ENCODE data around the gene OBP2B. TPM values are rescaled to one million over a fixed set of nuclear protein-coding genes. Genes with fewer than 3 reads are reported as not detected.
A peak's percentile ranks its signal among the peaks of the same experiment; 100 is the strongest.

The OBP2B gene
- polyA plus RNA-seq, 2 of the 4 experiments (the other 2 are of a cell fraction) = not detected

DNA sequence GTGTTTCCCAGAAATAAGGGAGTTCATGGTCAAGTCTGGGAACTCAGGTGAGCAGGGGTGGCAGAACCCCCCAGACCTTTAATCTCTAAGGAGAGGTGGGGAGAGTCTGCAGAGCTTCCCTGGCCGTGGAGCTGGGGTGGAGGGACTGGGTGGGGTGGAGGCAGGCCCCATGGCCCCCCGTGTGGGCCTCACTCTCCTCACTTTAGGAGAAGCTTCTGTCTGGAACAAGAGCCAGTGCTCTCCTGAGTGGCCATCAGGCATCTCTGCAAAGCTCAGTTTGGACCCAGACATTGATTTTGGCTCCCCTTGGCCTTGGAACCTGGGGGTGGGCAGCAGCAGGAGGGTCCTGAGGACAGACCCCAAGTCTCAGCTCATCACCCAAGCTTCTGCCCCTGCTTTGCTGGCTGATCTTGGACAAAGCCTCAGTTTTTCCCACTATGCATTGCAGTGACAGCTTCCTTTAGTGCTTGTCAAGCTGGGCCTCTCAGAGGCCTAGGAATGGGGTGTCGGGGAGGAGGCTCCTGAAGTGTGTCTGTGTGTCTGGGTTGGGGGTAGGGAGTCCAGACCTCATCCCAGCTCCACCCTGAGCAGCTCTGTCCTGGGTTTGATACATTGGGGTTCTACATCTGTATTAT, 41.8 kb downstream of the OBP2B start:
- Histone ChIP-seq H3K27ac (peak overlapping the region; percentile 40 to 56; a peak in 5 of 6 replicates), H3K4me2 (no peak overlapping the region), H3K9me3 (no peaks in the 10 kb centered on the region), H3K4me1 (peaks cover 46% of the 10 kb centered on the region), H3K4me3 (no peak overlapping the region)
- ATAC-seq (no peak), FAIRE-seq (no peak), DNase-seq (ENCODE audit: low read depth in 1 of 2, low spot score in 1 of 2) (no peak)
- WGBS (ENCODE audit: missing lambda C conversion rate) = 58% methylated on average over 3 of the region's 3 CpGs
- POLR2A ChIA-PET = interaction anchor here (0.8 kb wide), 1 partner anchor 137 kb away, joined by 3 read pairs; the partner anchor contains the start of gene GTF3C5
- TF ChIP-seq PHF8 (IDR thresholded peaks at IDR 0.05; ENCODE audit: borderline replicate concordance, low read depth) (no peak), HMGXB4 (CRISPR knock-in tag; IDR thresholded peaks at IDR 0.05; ENCODE audit: borderline replicate concordance) (no peak)
- CTCF ChIA-PET = interaction anchor here (1.2 to 3.7 kb wide), 8 partner anchors 8 to 163 kb away, joined by 3 to 24 read pairs (median 10); no protein-coding TSS in a partner anchor

DNA sequence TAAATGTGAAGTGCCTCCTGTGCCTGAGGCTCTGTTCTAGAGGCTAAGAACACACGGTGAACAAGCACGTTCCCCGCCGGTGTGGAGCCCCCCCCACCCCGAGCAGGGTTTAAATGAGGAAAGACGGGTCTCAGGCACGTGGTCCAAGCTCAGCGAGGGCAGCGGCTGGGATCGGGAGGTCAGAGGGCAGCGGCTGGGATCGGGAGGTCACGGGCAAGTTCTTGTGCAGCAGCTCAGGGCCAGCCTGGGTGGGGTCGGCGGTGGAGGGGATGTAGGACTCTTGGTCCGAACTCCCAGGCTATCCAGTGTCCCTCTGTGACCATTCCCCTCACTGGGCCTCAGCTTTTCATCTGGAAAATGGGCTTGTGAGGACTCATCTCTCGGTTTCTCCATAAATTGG, 42.7 kb downstream of the OBP2B start:
- no peak for TF ChIP-seq SMC3 (IDR thresholded peaks at IDR 0.05)
- TF ChIP-seq EHF (CRISPR knock-in tag; IDR thresholded peaks at IDR 0.05) = no peak
- TF ChIP-seq FOXS1 (CRISPR knock-in tag; IDR thresholded peaks at IDR 0.05) = no peak
- TF ChIP-seq POLR2A (IDR thresholded peaks at IDR 0.05; ENCODE audit: low read length) = no peak
- no peak for TF ChIP-seq MYC (IDR thresholded peaks at IDR 0.05; ENCODE audit: borderline replicate concordance, low read length)
- TF ChIP-seq, protein P1, sequence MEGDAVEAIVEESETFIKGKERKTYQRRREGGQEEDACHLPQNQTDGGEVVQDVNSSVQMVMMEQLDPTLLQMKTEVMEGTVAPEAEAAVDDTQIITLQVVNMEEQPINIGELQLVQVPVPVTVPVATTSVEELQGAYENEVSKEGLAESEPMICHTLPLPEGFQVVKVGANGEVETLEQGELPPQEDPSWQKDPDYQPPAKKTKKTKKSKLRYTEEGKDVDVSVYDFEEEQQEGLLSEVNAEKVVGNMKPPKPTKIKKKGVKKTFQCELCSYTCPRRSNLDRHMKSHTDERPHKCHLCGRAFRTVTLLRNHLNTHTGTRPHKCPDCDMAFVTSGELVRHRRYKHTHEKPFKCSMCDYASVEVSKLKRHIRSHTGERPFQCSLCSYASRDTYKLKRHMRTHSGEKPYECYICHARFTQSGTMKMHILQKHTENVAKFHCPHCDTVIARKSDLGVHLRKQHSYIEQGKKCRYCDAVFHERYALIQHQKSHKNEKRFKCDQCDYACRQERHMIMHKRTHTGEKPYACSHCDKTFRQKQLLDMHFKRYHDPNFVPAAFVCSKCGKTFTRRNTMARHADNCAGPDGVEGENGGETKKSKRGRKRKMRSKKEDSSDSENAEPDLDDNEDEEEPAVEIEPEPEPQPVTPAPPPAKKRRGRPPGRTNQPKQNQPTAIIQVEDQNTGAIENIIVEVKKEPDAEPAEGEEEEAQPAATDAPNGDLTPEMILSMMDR (IDR thresholded peaks at IDR 0.05) = no peak
- TF ChIP-seq HES2 (IDR thresholded peaks at IDR 0.05) = no peak
- no peak for TF ChIP-seq CBX8 (IDR thresholded peaks at IDR 0.05)
- TF ChIP-seq USF2 (IDR thresholded peaks at IDR 0.05) = no peak
- TF ChIP-seq CHD2 (IDR thresholded peaks at IDR 0.05; ENCODE audit: low read length, partially characterized antibody) = no peak
- ChIA-PET CTCF (interaction anchor here (0.9 to 3.7 kb wide), 6 partner anchors 17 to 164 kb away, joined by 3 to 24 read pairs (median 10); no protein-coding TSS in a partner anchor), POLR2A (no interaction called here)
- peaks cover 46% of the 10 kb centered on the region for H3K4me1 ChIP-seq
- no peaks in the 10 kb centered on the region for H3K9me3 ChIP-seq
- no peak overlapping the region for H3K4me3 ChIP-seq
- no peak overlapping the region for H3K27ac ChIP-seq
- 81% methylated on average over 17 of the region's 17 CpGs for WGBS (ENCODE audit: missing lambda C conversion rate)
- ATAC-seq = no peak
- FAIRE-seq = no peak
- H3K4me2 ChIP-seq = no peak overlapping the region; the same call in 2 of the 3 replicates
- DNase-seq (ENCODE audit: low read depth in 1 of 2, low spot score in 1 of 2) = no peak

GRCh38 chr9:133165452-133165730, 43.7 kb downstream of the OBP2B start:
- peaks cover 46% of the 10 kb centered on the region for H3K4me1 ChIP-seq
- peak overlapping the region; percentile 75 for H3K4me2 ChIP-seq
- ChIA-PET POLR2A (no interaction called here), CTCF (interaction anchor here (3.6 kb wide), 1 partner anchor 21 kb away, joined by 20 read pairs; no protein-coding TSS in a partner anchor)
- H3K9me3 ChIP-seq = no peaks in the 10 kb centered on the region
- 35% methylated on average over 2 of the region's 2 CpGs for WGBS (ENCODE audit: missing lambda C conversion rate)
- no peak for TF ChIP-seq SMC3 (IDR thresholded peaks at IDR 0.05)
- TF ChIP-seq JUN (IDR thresholded peaks at IDR 0.05) = no peak
- 0 out of 2 replicates have a peak, but pooled peaks have one; percentile 12 for TF ChIP-seq USF2 (IDR thresholded peaks at IDR 0.05)
- TF ChIP-seq CEBPB (IDR thresholded peaks at IDR 0.05) = no peak
- no peak for TF ChIP-seq HOXB5 (CRISPR knock-in tag; IDR thresholded peaks at IDR 0.05)
- no peak for TF ChIP-seq ZC3H11A (IDR thresholded peaks at IDR 0.05)
- TF ChIP-seq BHLHE40 (IDR thresholded peaks at IDR 0.05; ENCODE audit: low read depth, low read length) = no peak
- ATAC-seq (no peak), FAIRE-seq (no peak), DNase-seq (ENCODE audit: low read depth in 1 of 2, low spot score in 1 of 2) (no peak)
- no peak overlapping the region for H3K4me3 ChIP-seq
- H3K27ac ChIP-seq = peak overlapping the region; percentile 69 to 86
